ENCODE measurements around the gene FIBCD1. TPM values are rescaled to one million over a fixed set of nuclear protein-coding genes. Genes with fewer than 3 reads are reported as not detected.

The FIBCD1 gene
- total RNA-seq, 1 experiment from 2014 or later: 7.1 TPM

DNA sequence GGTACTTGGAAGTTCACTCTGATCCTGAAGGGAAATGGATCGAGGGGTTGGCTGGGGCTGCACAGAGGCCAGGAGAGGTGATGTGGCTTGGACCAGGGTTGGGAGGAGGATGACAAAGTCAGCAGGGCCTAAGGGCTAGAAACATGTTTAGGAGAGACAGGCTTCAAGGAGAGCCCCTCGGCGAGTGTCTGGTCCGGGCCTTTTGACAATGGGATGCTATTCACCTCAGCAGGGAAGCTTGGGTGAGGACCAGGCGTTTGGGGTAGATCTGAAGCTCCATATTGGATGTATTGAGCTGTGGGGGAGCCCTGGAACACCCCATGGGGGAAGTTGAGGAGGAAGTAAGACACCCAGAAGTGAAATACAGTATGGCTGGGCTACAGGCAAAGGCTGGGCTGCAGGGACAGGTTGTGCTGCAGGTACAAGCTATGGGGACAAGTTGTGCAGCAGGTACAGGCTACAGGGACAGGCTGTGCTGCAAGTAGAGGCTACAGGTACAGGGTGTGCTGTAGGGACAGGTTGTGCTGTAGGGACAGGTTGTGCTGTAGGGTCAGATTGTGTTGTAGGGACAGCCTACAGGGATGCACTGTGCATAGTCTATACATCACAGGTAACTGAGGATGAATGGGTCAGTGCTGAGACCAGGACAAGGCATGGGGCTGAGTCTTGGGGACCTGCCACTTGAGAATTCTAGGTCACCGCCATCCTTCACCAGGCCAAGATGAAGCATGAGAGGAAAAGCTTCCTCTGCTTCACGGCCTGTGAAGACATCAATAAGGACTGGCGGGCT is 22.7 kb upstream of the FIBCD1 start:
- Histone ChIP-seq H2AFZ (ENCODE audit: low read length) (no peak overlapping the region), H2BK15ac (ENCODE audit: low read depth, low read length) (no peak overlapping the region), H3T11ph (ENCODE audit: low read length) (no peak overlapping the region), H2BK12ac (ENCODE audit: insufficient read length, low read depth, low read length) (no peak overlapping the region), H4K5ac (ENCODE audit: insufficient read length, low read depth, low read length) (no peak overlapping the region), H3K18ac (ENCODE audit: insufficient read length, low read depth, low read length) (no peak overlapping the region), H3K23ac (ENCODE audit: insufficient read length, low read depth, low read length) (no peak overlapping the region), H2BK120ac (ENCODE audit: low read depth, low read length, poor library complexity, severe bottlenecking) (no peak overlapping the region), H4K8ac (replicated peaks; ENCODE audit: insufficient read length, low read depth, low read length) (no peak overlapping the region), H3K4me1 (ENCODE audit: insufficient read depth, low read length) (no peaks in the 10 kb centered on the region), H3K27ac (ENCODE audit: insufficient read length, low read depth, low read length) (no peak overlapping the region), H3K23me2 (ENCODE audit: insufficient read length, low read depth, low read length, poor library complexity, severe bottlenecking) (no peaks in the 10 kb centered on the region), H3K27me3 (ENCODE audit: insufficient read depth, low read length) (no peaks in the 10 kb centered on the region), H3K79me2 (ENCODE audit: insufficient read depth, low read length) (no peaks in the 10 kb centered on the region), H2AK5ac (ENCODE audit: insufficient read length, low read length) (no peak overlapping the region), H2BK5ac (ENCODE audit: insufficient read length, low read length) (no peak overlapping the region), H2BK20ac (ENCODE audit: low read depth, low read length, poor library complexity, severe bottlenecking) (no peak overlapping the region), H3K4me2 (ENCODE audit: insufficient read depth, insufficient read length, low read length) (no peak overlapping the region), H4K20me1 (ENCODE audit: control insufficient read depth, insufficient read depth, insufficient read length) (no peaks in the 10 kb centered on the region), H4K91ac (ENCODE audit: insufficient read length, low read depth, low read length) (no peak overlapping the region), H3K9me3 (ENCODE audit: control insufficient read depth, low read depth, low read length) (no peaks in the 10 kb centered on the region), H3K79me1 (ENCODE audit: insufficient read depth, low read depth, low read length, poor library complexity, severe bottlenecking) (no peaks in the 10 kb centered on the region), H3K56ac (ENCODE audit: insufficient read length, low read depth, low read length) (no peak overlapping the region), H3K4ac (ENCODE audit: low read depth, low read length) (no peak overlapping the region), H3K9ac (ENCODE audit: extremely low read depth, insufficient read length, low read length) (no peak overlapping the region), H3K14ac (ENCODE audit: insufficient read depth, low read length) (no peak overlapping the region)
- H3K9me3 Mint-ChIP-seq: peaks cover 10 to 15% of the 10 kb centered on the region in 2 experiments
- DNase-seq: no peak
- H3K4me3 Mint-ChIP-seq: no peak overlapping the region
- no CpG with 5 or more reads among the region's 8 CpGs for WGBS (ENCODE audit: extremely low coverage, insufficient read length, low lambda C conversion rate)
- no peak overlapping the region for H3K27ac Mint-ChIP-seq
- TF ChIP-seq, protein P1, sequence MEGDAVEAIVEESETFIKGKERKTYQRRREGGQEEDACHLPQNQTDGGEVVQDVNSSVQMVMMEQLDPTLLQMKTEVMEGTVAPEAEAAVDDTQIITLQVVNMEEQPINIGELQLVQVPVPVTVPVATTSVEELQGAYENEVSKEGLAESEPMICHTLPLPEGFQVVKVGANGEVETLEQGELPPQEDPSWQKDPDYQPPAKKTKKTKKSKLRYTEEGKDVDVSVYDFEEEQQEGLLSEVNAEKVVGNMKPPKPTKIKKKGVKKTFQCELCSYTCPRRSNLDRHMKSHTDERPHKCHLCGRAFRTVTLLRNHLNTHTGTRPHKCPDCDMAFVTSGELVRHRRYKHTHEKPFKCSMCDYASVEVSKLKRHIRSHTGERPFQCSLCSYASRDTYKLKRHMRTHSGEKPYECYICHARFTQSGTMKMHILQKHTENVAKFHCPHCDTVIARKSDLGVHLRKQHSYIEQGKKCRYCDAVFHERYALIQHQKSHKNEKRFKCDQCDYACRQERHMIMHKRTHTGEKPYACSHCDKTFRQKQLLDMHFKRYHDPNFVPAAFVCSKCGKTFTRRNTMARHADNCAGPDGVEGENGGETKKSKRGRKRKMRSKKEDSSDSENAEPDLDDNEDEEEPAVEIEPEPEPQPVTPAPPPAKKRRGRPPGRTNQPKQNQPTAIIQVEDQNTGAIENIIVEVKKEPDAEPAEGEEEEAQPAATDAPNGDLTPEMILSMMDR (conservative IDR thresholded peaks at IDR 0.05): no peak
- peaks cover 0 to 2% of the 10 kb centered on the region in 2 experiments; a peak in 1 of 4 replicates for H3K4me1 Mint-ChIP-seq
- peaks cover 4 to 12% (median 5%) of the 10 kb centered on the region in 3 experiments for H3K36me3 Mint-ChIP-seq (ENCODE audit: insufficient read depth in 1 of 3, low read depth in 3 of 3)
- H3K27me3 Mint-ChIP-seq (ENCODE audit: low read depth): peaks cover 6% of the 10 kb centered on the region; the same call in 1 of the 2 replicates

Measured in H9 (cell line).